Measurements from ENCODE around the gene SFSWAP.

DNA sequence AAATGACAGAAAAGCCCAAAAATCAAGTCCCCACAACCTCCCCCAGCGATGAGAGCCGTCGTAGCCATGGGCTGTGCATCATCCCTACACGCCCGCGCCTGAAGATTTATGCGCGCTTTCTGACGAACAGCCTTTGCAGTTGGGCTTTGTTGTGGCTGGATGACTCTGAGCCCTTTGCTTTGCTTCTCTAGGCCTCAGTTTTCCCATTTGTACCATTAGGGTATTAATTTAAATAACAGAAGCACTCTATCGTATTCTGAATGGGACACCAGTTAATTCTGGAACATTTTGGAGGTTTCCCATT is 24.2 kb downstream of the SFSWAP start:
- TF ChIP-seq, protein P1, sequence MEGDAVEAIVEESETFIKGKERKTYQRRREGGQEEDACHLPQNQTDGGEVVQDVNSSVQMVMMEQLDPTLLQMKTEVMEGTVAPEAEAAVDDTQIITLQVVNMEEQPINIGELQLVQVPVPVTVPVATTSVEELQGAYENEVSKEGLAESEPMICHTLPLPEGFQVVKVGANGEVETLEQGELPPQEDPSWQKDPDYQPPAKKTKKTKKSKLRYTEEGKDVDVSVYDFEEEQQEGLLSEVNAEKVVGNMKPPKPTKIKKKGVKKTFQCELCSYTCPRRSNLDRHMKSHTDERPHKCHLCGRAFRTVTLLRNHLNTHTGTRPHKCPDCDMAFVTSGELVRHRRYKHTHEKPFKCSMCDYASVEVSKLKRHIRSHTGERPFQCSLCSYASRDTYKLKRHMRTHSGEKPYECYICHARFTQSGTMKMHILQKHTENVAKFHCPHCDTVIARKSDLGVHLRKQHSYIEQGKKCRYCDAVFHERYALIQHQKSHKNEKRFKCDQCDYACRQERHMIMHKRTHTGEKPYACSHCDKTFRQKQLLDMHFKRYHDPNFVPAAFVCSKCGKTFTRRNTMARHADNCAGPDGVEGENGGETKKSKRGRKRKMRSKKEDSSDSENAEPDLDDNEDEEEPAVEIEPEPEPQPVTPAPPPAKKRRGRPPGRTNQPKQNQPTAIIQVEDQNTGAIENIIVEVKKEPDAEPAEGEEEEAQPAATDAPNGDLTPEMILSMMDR (IDR thresholded peaks at IDR 0.05): no peak
- no peak for TF ChIP-seq POLR2A (IDR thresholded peaks at IDR 0.05)
